GM10248 (cell line): ENCODE results near the gene SORBS2.

Experiments
- CTCF ChIA-PET: fragments of 300-600 bp; sonication (Branson Sonifier 250); formaldehyde crosslinking; extraction: SDS; loops from one replicate; lab custom pipeline; 2021; ENCODE audit warnings: antibody characterized with exemption; lab: Yijun Ruan, JAX
- POLR2A ChIA-PET: fragments of 350-650 bp; sonication (Branson Sonifier 250); formaldehyde crosslinking; extraction: SDS; loops from one replicate; lab custom pipeline; 2020; ENCODE audit warnings: antibody characterized with exemption; lab: Yijun Ruan, JAX
- DNase-seq: peaks from one replicate; pipeline ENCODE4 v3.0.0; 2012; ENCODE audit errors: extremely low spot score
- CTCF ChIP-seq: IDR thresholded peaks from 2 replicates; pipeline ENCODE4 v1.5.1; 2012; ENCODE audit warnings: mild to moderate bottlenecking, low read depth; ENCODE audit errors: extremely low read depth, missing control alignments, control extremely low read depth

Gene SORBS2

GRCh38 chr4:185820146-185821028, 8.4 kb upstream of the SORBS2 start:
- TF ChIP-seq CTCF: no peak
- DNase-seq: no peak
- CTCF ChIA-PET: no interaction called here
- POLR2A ChIA-PET: no interaction called here

GRCh38 chr4:185819144-185819543, 7.2 kb upstream of the SORBS2 start:
- ChIA-PET POLR2A (no interaction called here), CTCF (no interaction called here)
- no peak for DNase-seq
- no peak for TF ChIP-seq CTCF

- ChIA-PET CTCF (no interaction called here), POLR2A (no interaction called here)
- no peak for TF ChIP-seq CTCF
- no peak for DNase-seq
Measured at GRCh38 chr4:185817403-185817818, 5.4 kb upstream of the SORBS2 start.

GRCh38 chr4:185813133-185813532, 1.1 kb upstream of the SORBS2 start:
- ChIA-PET CTCF (no interaction called here), POLR2A (no interaction called here)
- no peak for DNase-seq
- TF ChIP-seq CTCF: no peak

GRCh38 chr4:185810746-185811508, 1.1 kb downstream of the SORBS2 start:
- no peak for DNase-seq
- no peak for TF ChIP-seq CTCF
- POLR2A ChIA-PET: no interaction called here
- CTCF ChIA-PET: interaction anchor here (2.0 kb wide), 1 partner anchor 23 kb away, joined by 4 read pairs; no protein-coding TSS in a partner anchor

GRCh38 chr4:185809533-185810071, 2.4 kb downstream of the SORBS2 start:
- no peak for TF ChIP-seq CTCF
- no peak for DNase-seq
- ChIA-PET CTCF (no interaction called here), POLR2A (no interaction called here)
